ENCODE data around the gene SLC15A3.

Gene SLC15A3

DNA sequence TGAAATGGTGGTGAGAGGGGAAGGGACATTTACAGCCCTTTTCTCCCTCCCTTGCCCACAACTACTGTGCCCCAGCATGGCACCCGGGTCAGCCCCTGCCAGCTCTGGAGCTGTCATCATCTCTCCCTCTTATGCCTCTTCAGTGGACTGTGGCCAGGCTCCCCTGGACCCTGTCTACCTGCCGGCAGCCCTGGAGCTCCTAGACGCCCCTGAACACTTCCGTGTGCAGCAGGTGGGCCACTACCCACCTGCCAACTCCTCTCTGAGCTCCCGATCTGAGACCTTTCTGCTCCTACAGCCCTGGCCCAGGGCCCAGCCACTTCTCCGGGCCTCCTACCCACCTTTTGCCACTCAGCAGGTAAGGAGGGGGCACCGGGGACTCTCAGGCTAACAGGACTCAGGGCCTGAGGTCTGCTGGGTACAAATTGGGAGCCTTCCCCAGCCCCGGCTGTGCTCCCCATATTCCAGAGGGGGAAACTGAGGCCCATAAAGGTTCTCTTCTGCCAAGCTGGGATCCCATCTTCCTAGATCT, 24.8 kb downstream of the SLC15A3 start:
- DNase-seq = no peak

DNA sequence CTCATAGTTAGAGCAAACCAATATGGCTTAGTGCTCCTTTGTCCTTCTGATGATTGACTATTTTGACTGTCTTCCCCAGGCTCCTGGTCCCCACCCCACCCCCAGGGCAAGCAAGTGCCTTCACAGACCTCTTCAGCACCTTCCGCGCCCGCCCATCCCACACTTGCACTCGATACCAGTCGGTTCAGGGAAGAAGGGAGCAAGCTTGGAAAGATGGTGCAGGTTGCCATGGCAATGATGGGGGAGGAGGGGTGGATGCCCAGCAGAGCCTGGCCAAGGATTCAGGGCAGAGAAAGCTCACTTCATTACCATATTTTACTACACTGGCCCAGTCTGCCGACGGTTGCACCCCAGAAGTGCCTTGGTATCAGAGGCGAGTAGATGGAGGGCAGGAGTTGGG, 25.5 kb downstream of the SLC15A3 start:
- no peak for DNase-seq

DNA sequence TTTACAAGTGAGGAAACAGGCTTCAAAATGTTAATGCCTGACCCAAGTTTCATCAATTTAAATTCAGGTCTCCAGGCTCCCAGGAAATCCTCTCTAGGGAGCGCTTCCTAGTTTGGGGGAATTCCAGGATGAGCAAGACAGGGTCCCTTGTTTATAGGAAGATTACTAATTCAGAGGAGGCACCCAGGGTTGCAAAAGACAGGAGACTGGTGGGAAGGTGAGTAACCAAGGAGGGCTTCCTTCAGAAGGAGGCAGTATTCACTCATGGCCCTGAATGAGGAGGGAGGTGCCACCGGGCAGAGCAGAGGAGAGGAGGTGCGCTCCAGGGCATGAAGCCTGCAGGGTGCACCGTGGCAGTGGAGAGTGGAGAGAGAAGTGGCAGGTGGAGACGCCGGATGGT, 26.1 kb downstream of the SLC15A3 start:
- no peak for DNase-seq

DNA sequence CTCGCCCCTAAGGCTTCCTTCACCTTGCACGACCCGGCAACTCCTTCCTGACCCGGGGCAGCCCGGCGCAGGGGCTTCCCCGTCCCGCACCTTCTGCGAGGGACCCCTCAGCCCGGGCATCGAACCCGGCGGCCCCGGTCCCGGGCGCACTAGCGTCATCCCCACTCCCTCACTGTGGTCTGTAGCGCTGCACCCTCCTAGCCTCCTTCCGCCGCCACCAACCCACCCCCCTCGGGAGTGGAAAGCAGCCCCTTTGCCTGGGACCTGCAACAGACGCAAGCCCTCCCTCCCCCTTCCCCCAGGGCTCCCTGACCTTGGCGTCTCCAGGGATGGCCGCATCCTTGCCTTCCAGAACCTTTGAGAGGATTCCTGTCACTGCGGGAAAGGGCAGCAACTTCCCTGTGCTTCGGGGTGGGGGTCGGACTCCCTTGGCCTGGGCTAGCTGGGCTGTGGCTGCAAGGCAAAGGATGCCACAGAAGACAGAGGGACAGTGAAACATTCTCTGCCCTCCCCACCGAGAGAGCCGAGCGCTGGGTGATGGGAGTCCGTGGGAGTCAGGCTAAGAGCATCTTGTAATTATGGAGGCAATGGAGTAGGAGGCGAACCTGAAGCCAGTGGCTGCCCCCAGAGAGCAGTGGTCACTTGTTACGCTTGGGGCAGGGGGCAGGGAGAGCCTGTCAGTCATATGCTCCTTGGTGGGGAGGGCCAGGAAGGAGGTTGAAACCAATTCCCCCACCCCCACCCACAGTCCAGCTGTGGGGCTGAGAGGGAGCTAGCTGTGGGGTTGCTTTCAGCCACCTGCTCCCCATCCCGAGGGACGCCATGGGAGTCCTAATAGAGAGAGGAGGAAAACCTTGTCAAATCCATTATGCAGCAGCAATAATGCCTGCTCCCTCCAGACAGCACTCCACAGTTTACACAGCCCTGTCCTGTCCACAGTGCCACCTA, 26.8 kb downstream of the SLC15A3 start:
- DNase-seq = no peak

DNA sequence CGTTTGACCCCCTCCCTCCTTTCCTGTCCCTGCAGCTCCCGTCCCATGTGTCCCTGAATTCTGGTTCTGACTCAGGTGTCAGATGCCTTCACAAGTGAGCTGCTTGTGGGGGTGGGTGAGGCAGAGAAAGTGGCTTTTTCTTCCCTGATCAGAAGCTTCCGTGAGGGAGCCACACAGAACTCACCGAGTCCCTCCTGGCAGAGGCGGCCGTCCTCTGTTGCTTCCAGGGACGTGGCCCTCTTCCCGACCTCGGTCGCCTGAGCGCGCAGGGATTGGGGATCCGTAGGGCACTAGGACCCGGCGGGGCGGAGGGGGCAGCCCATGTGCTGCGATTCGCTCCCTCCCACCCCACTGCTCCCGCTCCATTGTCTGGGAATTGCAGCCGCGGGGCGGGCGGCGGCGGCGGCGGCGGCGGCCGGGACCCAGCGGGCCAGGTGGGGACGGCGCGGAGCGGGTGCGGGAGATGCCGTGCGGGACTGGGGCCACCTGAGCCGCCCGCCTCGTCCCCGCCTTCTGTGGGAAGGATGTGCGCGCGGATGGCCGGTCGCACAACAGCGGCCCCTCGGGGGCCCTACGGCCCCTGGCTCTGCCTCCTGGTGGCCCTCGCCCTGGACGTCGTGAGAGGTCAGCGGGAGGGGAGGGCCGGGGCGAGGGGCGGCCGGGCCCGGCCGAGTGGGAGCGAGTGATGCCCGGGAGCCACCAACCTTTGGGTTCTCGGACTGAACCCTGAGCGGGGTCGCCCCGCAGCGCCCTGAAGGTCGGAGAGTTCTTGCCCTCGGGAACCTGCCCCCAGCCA, 27.7 kb downstream of the SLC15A3 start, which contains the start of gene TMEM132A:
Gene TMEM132A (plus strand): TSS at position 351 of the 796 bp plus-strand sequence. CDS start 174 bp downstream, at position 525.
- peak; percentile 22 for DNase-seq

DNA sequence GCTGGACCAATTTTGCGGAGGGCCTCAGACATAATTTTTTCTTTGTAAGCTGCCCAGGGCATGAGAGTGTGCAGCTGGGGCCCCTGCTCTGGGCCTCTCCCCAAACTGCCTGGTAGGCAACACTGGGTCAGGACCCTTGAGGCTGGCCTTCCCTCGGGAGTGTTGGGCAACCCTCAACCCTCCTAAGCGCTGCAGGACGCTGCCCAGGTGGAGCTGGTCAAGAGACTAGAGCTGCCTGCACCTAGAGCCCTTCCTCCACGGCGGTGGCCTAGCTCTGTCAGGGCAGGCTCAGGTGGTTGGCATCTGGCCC, 28.2 kb downstream of the SLC15A3 start:
- no peak for DNase-seq

DNA sequence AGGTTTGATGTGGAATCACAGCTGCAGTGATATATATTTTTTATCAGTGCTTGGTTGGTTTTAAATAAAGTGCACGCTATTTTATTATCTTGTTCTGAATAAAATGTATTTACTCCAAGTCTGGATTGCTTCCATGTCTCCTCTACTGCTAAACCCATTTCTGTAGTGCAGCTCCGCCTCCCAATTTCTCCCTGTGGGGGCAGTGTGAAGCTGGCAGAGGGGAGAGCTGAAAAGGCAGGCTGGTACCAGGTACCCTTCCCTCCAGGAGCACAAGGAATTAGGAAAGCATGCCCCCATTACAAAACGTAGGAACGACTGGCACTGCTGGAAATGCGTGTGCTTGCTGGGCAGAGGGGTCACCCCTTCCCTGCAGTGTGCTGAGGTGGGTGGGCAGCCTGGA, 28.6 kb downstream of the SLC15A3 start:
- no peak for DNase-seq

DNA sequence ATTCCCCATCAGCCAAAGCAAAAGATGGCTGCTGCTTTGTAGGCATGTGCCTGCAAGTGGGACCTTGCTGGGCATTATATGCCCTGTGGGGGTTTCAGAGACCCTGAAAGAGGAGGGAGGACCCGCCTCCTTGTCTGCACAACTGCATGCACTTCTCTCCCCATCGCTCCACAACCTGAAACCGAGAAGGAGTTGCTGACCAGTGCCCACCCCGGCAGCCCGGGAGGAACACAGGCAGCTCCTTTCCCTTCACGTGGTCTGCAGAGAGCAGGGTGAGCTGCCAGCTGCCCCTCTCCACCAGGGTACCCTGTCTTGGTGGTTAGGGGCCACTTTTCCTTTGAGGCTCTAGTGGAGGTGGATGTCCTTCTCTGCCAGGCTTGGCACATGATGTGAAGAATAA, 29.1 kb downstream of the SLC15A3 start:
- DNase-seq = no peak

DNA sequence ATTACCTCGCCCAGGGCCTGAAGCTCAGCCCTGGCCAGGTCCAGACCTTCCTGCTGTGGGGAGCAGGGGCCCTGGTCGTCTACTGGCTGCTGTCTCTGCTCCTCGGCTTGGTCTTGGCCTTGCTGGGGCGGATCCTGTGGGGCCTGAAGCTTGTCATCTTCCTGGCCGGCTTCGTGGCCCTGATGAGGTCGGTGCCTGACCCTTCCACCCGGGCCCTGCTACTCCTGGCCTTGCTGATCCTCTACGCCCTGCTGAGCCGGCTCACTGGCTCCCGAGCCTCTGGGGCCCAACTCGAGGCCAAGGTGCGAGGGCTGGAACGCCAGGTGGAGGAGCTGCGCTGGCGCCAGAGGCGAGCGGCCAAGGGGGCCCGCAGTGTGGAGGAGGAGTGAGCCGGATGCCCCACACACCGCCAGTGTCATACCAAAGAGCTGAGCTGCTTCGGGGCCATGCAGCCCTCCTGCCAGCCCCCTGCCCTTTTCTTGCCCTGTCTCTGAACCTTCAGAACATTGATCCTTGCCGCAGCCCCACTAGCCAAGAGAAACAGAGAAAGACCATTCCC, 30.1 kb downstream of the SLC15A3 start:
- no peak for DNase-seq

DNA sequence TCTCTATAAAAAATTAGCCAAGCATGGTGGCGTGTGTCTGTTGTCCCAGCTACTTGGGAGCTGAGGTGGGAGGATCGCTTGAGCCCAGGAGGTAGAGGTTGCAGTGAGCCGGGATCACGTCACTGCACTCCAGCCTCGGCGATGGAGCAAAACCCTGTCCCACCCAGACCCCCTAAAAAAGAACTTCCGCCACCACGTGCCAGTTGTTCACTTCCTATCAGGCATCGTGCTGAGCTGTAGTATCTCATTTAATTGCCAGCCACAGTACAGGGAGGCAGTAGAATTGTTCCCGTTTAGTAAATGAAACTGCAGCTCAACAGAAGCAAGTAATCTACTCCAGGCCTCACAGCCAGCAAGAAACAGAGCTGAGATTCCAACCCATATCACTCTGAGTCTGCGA, 30.7 kb downstream of the SLC15A3 start:
- no peak for DNase-seq

DNA sequence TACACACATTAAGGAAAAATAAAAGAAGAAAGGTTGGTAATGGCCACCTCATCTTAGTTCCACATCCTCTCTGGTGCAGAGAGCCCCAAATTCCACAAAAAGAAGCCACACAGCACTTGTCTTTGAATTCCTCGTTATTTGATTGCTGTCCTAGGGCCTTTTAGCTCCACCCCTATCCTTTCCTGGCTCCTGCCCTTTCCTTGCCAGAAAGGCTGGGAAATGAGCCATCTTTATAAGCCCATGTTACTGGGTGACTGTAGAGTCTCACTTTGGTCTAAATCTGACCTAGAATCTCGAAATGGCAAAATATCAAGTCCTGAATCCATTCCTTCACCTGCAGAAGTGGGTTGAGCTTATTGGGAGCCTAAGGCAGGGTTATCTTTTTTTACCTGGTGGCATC, 32.0 kb downstream of the SLC15A3 start:
- DNase-seq = no peak

DNA sequence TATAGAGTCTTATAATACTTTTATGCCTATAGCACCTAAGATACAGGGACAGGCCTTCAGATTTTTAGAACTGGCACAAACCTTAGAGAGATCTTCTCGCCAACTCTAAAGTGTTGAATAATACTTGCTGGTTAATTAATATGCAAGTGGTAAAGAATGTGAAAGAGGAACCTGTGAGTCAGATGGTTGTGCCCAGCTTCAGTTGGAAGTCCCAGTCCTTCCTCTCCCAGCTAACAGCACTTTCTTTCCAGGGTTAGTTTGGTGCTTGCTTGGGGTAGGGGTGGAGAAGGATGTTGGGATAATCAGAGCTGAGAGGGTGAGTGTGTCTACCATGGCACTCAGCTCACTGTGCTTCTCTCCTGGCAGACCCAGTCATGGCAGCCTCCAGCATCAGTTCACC, 32.7 kb downstream of the SLC15A3 start:
- no peak for DNase-seq

DNA sequence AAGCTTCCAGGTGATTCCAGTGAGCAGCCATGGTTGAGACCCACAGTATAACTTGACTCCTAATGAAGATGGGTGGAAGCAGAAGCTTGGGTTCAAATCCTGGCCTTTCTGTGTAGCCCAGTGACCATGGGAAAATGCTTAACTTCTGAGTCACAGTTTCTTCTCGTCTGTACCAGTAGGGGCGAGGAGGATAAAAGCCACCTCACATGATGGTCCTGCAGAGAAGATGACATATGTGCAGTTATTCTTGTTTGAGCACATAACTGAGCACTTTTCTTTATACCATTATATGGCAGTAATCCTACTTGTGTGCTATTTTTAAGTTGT, 33.1 kb downstream of the SLC15A3 start:
- DNase-seq = no peak

DNA sequence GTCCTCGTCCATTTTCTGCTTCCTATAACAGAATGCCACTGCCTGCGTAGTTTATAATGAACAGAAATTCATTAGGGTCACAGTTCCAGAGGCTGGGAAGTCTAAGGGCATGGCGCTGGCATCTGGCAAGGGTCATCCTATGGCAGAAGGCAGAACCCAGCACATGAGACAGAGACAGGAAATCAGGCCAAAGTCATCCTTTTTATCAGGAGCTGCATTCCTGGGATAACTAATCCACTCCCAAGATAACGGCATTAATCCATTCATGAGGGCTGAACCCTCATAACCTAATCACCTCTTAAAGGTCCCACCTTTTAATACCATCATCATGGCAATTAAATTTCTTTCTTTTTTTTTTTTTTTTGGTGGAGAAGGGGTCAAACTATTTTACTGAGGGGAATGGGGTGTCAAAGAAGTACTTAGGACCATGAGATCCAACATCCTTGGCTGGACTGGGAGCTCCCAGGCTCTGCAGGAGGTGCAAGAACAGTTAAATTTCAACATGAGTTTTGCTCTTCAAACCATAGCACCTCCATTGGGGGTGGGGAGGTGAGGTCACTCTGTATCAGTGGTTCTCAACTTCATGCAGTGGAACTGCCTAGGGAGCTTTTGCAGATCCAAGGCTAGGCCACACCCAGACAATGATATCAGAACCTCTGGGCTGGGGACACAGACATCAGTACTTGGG, 33.6 kb downstream of the SLC15A3 start:
- DNase-seq = no peak

DNA sequence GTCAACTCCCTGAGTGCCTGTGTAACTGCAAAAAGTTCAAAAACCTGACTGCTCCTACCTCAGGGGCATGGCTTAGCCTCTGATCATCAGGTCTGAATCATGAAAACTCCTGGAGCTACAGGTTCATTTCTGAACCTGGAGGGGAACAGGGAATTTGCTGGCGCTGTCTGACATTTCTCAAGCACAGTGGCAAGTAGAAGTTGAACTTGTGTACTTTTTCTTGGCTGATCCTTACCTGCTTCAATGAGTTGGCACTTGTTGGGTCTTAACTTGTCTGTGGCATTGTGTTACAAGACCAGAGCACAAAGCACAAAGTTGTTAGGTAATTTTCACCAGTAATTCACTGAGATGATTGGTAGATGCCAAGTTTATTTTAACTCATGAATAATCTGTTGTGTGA, 34.7 kb downstream of the SLC15A3 start:
- no peak for DNase-seq

DNA sequence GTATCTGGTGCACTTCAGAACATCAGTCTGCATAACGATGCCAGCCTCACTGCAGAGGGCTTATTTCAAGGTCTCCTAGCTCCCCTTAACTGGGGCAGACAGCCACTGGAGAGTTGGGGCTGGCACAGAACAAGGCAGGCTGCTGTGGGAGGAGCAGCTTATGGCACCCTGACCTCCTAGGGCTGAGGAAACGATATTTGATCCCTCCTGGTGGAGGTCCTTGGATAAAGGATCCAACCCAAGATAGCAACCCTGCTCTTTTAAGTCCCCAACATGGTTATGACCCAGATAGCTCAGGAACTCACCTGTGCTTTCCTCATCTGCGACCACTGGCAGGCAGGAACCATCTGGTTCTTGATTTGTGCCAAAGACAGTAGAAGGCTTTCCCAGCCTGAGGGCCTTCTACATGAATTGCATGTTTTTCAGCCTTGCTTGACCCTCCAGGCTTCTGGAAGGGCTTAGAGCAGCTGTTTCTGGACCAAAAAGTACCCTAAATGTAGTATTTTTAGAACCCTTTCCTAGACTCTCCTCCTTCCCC, 35.2 kb downstream of the SLC15A3 start:
- DNase-seq = no peak

DNA sequence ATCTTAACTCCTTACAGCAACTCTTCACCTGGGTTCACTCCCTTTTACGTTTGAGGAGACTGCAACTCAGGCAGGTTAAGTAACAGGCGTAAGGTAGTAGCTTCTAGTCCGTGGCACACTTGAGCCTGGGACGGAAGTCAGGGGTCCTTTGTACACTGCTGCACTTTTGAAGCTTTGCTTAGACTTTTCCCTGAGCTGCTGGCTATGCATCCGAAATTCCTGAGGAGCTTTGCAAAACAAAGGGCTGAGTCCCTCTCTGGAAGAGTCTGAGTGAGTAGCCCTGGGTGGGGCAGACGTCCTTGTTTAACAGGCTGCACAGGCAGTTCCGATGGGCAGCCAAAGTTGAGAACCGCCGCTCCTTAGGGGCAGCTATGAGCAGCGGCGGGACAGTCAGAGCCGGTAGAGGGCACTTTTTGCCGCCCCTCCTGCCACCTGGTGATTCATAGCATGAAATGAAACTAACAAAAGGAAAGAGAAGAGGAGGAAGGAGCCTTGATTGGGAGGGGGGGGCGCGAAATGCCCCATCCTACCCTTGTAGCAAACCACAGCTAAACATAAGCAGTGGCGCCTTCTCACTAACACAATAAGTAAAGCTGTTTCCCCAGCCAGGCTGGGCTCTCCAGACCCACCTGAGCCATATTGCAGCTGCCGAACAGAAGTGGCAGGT, 36.6 kb downstream of the SLC15A3 start:
- peak; percentile 64 for DNase-seq

DNA sequence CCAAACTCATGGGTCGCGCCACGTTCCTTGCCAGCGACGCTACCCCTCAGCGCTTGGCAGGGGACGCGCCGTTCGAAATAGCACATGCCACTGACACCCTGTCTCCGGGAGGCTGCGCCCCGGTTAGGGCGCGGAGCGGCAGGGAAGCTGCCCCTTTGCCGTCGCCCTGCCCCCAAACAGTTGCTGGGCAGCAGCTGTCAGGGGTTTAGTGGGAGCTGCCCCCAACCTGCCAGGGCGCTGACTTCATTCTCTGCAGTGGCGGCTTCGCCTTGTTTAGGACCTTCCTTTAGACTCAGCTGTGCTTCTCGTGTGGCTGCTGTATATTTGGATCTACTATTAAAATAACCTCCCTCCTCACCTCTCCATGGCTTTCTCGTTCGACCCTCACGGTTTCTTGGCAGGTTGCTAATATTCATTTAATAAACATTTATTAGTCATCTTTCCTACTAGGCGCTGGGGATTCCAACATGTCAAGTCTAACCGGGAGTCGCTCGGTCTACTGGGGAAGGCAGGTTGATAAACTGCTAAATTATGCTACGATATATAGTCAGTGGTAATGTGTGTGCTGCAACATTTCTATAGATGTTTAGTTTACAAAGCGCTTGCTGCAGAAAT, 37.2 kb downstream of the SLC15A3 start:
- peak; percentile 28 for DNase-seq

DNA sequence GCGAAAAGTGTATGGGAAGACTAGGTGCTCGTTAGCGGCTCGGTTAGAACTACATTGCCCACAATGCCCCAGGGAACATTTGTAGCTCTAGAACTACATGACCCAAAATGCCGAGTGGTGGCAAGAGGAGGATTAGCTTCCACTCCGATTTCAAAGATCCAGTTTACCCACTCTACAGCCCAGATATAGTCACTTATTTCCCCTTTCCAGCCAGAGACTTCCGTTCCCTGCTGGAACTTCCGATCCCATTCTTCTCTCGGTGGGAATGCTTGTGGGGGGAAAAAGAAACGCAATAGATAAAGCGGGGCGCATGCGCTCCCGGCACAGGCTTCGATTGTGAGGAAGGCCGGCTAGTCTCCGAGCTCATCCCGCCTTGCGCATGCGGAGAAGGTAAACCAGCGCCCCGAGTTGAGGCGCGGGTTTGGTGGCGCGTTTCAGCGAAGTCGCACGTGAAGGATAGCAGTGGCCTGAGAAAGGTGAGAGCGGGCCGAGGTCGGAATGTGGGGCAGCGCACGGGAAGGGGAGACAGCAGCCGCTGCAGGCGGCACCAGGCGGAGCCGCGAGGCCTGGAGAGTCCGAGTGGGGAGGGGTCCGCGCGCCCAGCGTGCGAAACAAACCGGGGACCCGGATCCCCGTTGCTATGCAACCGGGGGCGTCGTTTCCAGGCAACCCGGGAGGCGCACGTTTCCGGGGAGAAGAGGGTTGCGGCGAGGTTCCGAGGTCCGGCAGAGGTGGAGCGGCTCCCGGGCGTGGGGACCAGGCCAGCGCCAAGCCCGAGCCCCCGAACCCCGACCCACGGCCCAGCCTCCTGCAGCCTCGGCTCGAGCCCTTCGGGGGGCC, 38.0 kb downstream of the SLC15A3 start, which contains the start of gene TMEM109:
Gene TMEM109 (plus strand): TSS at position 366 of the 840 bp plus-strand sequence. CDS start 5,536 bp downstream, outside the sequence.
- DNase-seq = peak; percentile 86

DNA sequence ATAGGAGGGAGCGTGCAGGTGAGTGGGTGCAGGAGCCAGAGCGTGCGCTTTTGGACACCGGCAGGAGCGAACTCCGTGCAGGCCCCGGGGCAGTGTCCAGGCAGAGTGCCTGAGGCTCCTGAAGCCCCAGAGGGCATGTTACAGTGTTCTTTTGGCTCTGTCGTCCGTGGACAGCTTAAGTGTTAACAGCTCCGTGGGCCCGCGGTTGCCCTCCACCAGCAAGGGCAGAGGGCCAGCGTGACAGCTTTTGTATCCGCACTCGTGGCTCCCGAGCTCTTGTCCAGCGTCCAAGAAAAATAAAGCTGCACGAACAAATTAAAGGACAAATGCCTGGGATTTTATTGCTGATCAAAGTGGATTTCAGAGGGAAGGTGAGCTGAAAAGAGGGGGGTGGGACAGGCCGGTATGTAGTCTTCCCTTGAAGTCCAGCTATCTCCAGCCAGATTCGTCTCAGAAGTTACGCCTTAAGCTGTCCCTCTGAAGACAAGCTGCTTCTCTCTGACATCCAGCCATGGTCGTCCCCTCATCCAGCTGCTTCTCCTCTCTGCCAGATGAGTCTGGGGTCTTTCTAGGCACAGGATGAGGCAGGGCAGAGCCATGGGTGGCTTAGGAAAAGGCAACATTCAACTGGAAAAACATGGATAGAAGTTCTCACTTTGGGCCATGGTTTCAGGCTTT, 39.0 kb downstream of the SLC15A3 start:
- DNase-seq = no peak
